GM12878 (cell line): Measurements from ENCODE around the gene CHMP4B. TPM values are rescaled to one million over a fixed set of nuclear protein-coding genes. Genes with fewer than 3 reads are reported as not detected.

Experiments
- FOXK2 ChIP-seq: fragments of 450-650 bp; IDR thresholded peaks from 2 replicates; pipeline ENCODE4 v1.6.1; 2017; ENCODE audit warnings: mild to moderate bottlenecking, moderate library complexity
- IRF4 ChIP-seq: IDR thresholded peaks from 2 replicates; pipeline ENCODE4 v1.6.1; 2011; ENCODE audit warnings: low read depth, low read length
- NR2F1 ChIP-seq: fragments of 450-650 bp; conservative IDR thresholded peaks from 2 replicates; pipeline ENCODE4 v1.6.1; 2017; ENCODE audit warnings: mild to moderate bottlenecking
- SMARCA5 ChIP-seq: fragments of 450-650 bp; IDR thresholded peaks from 2 replicates; pipeline ENCODE4 v1.6.1; 2017; ENCODE audit warnings: mild to moderate bottlenecking
- TBL1XR1 ChIP-seq: IDR thresholded peaks from 2 replicates; pipeline ENCODE4 v1.6.1; 2012; ENCODE audit warnings: low read depth, low read length, improper control_type of control experiment
- TCF3 ChIP-seq: IDR thresholded peaks from 2 replicates; pipeline ENCODE4 v1.6.1; 2012; ENCODE audit warnings: low read depth, mild to moderate bottlenecking, low read length, borderline replicate concordance; ENCODE audit not compliant: insufficient read depth
- polyA plus RNA-seq, 11 experiments: library from polyadenylated mRNA; depleted of rRNA in 4 of 11; unstranded in 6 of 11; stranded (reverse) in 5 of 11; fragments of >200 nt; fragmentation: Nextera tagmentation in 4 of 11; fragmentation: Illumina TruSeq in 1 of 11; extraction: Ambion mirVana in 4 of 11; extraction: Trizol in 1 of 11; gene quantifications; 1 replicate in 1 of 11; 2 replicates in 10 of 11; pipeline versions ENCODE4 v1.2.1 to v1.2.3, GENCODE V29; 2011 to 2016; ENCODE audit warnings: inconsistent platforms in 2 of 11, missing spikeins in 2 of 11, low read depth in 1 of 11
- total RNA-seq, 4 experiments: library from RNA; depleted of rRNA in 3 of 4; stranded (reverse); fragments of >200 nt in 3 of 4; fragmentation: Illumina TruSeq in 1 of 4; extraction: Trizol in 1 of 4; gene quantifications; 2 replicates each; pipeline versions ENCODE4 v1.2.1 to v1.2.3, GENCODE V29; 2013 to 2021
- TF ChIP-seq, protein P1 (sequence below): IDR thresholded peaks from 2 replicates; pipeline ENCODE4 v1.6.1; 2012; ENCODE audit warnings: low read depth, low read length, improper control_type of control experiment
- TF ChIP-seq, protein P2 (sequence below): fragments of 450-650 bp; IDR thresholded peaks from 2 replicates; pipeline ENCODE4 v1.6.1; 2017; ENCODE audit warnings: mild to moderate bottlenecking, low read depth, inconsistent platforms; ENCODE audit not compliant: poor library complexity, severe bottlenecking
- TF ChIP-seq, protein P3 (sequence below): IDR thresholded peaks from 2 replicates; pipeline ENCODE4 v1.6.1; 2012; ENCODE audit warnings: low read depth, low read length, improper control_type of control experiment
- TF ChIP-seq, protein P4 (sequence below): IDR thresholded peaks from 2 replicates; pipeline ENCODE4 v1.6.1; 2012; ENCODE audit warnings: low read length, inconsistent platforms

Gene CHMP4B
- total and polyA plus RNA-seq, 10 of the 15 experiments (the other 5 are each of a cell fraction or from before 2014, with no cell fraction given), result 4.2 to 118 (median 49.6) TPM

DNA sequence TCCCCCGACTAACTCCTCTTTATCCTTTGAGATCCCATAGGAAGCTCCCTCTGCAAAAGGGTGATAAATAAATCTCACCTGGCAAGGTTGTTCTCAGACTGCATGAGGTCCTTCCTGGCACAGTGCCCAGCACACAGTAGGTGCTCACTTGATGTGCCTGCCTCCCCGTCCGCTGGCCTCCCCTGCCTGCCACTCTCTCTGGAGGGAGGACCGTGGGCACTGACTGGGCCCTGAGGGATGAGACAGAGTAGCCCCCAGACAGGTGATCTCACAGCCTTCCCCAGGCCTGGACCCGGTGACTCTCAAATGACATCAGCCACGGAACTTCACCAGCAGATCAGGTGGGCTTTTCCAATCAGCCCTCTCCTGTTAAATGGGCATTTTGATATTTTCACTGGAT, 57.4 kb downstream of the CHMP4B start (continued):
- TF ChIP-seq, protein P1, sequence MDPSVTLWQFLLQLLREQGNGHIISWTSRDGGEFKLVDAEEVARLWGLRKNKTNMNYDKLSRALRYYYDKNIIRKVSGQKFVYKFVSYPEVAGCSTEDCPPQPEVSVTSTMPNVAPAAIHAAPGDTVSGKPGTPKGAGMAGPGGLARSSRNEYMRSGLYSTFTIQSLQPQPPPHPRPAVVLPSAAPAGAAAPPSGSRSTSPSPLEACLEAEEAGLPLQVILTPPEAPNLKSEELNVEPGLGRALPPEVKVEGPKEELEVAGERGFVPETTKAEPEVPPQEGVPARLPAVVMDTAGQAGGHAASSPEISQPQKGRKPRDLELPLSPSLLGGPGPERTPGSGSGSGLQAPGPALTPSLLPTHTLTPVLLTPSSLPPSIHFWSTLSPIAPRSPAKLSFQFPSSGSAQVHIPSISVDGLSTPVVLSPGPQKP, result no peak
- TF ChIP-seq, protein P2, sequence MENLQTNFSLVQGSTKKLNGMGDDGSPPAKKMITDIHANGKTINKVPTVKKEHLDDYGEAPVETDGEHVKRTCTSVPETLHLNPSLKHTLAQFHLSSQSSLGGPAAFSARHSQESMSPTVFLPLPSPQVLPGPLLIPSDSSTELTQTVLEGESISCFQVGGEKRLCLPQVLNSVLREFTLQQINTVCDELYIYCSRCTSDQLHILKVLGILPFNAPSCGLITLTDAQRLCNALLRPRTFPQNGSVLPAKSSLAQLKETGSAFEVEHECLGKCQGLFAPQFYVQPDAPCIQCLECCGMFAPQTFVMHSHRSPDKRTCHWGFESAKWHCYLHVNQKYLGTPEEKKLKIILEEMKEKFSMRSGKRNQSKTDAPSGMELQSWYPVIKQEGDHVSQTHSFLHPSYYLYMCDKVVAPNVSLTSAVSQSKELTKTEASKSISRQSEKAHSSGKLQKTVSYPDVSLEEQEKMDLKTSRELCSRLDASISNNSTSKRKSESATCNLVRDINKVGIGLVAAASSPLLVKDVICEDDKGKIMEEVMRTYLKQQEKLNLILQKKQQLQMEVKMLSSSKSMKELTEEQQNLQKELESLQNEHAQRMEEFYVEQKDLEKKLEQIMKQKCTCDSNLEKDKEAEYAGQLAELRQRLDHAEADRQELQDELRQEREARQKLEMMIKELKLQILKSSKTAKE, result no peak
- no peak for TF ChIP-seq IRF4
- TF ChIP-seq TCF3, result no peak
- TF ChIP-seq FOXK2, result no peak
- TF ChIP-seq, protein P3, sequence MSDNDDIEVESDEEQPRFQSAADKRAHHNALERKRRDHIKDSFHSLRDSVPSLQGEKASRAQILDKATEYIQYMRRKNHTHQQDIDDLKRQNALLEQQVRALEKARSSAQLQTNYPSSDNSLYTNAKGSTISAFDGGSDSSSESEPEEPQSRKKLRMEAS, result no peak
- no peak for TF ChIP-seq SMARCA5
- TF ChIP-seq NR2F1, result no peak
- TF ChIP-seq, protein P4, sequence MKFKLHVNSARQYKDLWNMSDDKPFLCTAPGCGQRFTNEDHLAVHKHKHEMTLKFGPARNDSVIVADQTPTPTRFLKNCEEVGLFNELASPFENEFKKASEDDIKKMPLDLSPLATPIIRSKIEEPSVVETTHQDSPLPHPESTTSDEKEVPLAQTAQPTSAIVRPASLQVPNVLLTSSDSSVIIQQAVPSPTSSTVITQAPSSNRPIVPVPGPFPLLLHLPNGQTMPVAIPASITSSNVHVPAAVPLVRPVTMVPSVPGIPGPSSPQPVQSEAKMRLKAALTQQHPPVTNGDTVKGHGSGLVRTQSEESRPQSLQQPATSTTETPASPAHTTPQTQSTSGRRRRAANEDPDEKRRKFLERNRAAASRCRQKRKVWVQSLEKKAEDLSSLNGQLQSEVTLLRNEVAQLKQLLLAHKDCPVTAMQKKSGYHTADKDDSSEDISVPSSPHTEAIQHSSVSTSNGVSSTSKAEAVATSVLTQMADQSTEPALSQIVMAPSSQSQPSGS, result no peak
- no peak for TF ChIP-seq TBL1XR1
